BLaER1 (cell line): ENCODE measurements around the gene SPDEF.

Experiments used
- H3K27ac ChIP-seq: shearing (Covaris generic); formaldehyde crosslinking; 2 replicates; pipeline ENCODE4 v1.8.1; 2022
- H3K27me3 ChIP-seq: shearing (Covaris generic); formaldehyde crosslinking; 2 replicates; pipeline ENCODE4 v1.8.1; 2022
- H3K36me3 ChIP-seq: shearing (Covaris generic); formaldehyde crosslinking; 2 replicates; pipeline ENCODE4 v1.8.1; 2022
- H3K4me1 ChIP-seq: shearing (Covaris generic); formaldehyde crosslinking; 2 replicates; pipeline ENCODE4 v1.8.1; 2022
- H3K4me2 ChIP-seq: shearing (Covaris generic); formaldehyde crosslinking; 2 replicates; pipeline ENCODE4 v1.8.1; 2022
- H3K4me3 ChIP-seq: shearing (Covaris generic); formaldehyde crosslinking; 2 replicates; pipeline ENCODE4 v1.8.1; 2022
- H3K9ac ChIP-seq: shearing (Covaris generic); formaldehyde crosslinking; 2 replicates; pipeline ENCODE4 v1.8.1; 2022
- H3K9me3 ChIP-seq: shearing (Covaris generic); formaldehyde crosslinking; 2 replicates; pipeline ENCODE4 v1.8.1; 2022
- H4K20me1 ChIP-seq: shearing (Covaris generic); formaldehyde crosslinking; 2 replicates; pipeline ENCODE4 v1.8.1; 2022
- Cebpa-rat ChIP-seq: shearing (Covaris generic); IDR thresholded peaks from 2 replicates; pipeline ENCODE4 v1.8.1; 2022

Gene SPDEF

DNA sequence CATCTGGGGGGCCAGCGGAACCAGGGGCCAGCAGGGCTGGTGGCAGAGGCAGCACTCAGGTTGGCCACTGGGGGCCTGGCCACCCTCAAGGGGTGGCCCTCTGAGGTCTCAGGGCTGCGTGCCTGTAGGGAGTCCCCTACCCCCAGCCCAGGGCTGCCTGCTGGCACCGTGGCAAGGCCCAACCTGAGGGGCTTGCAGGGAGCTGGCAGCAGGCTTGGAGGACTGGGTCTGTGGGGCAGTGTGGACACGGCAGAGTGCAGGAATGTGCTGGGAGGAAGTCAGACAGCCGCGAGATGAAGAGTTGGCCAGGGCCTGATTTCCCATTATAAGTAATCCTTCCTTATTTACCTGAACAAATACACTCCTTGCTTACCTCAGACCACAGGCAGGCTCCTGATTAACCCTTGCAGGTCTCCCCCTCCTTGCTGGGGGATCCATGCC lies at the start of gene SPDEF:
Gene SPDEF (minus strand): TSS at position 299 of the 441 bp plus-strand sequence. CDS start 11,874 bp downstream, outside the sequence.
- no peak for TF ChIP-seq Cebpa-rat
- Histone ChIP-seq H3K4me1 (peaks cover 48% of the 10 kb centered on the region), H3K27me3 (no peaks in the 10 kb centered on the region), H3K36me3 (no peaks in the 10 kb centered on the region), H3K4me3 (no peak within 1 kb of the TSS), H3K27ac (0 out of 2 replicates have a peak within 1 kb of the TSS, but pooled peaks have one; percentile 30), H3K9ac (no peak within 1 kb of the TSS), H3K9me3 (peaks cover 11% of the 10 kb centered on the region), H3K4me2 (peak within 1 kb of the TSS; percentile 70), H4K20me1 (no peaks in the 10 kb centered on the region)

DNA sequence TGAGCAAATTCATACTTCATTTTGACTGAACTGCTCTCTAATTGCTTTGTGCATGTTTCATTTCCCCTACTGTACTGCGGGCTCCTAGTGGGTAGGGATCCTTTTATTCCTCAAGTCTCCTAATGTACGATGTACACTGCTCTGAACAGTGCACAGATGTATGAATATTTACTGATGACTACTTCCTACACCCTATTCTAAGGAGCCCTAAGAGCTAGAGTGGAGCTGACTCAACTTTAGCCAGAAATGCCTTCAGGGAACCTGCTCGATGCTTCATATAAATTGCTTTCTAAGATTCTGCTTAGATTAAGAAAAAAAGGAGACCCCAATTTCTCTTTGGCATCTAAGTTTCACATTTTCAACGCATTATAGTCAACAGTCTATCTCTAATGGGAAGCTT lies 47.6 kb upstream of the SPDEF start:
- no peaks in the 10 kb centered on the region for H3K27me3 ChIP-seq
- no peak overlapping the region for H3K9ac ChIP-seq
- no peak overlapping the region for H3K27ac ChIP-seq
- no peak overlapping the region for H3K4me3 ChIP-seq
- H3K4me1 ChIP-seq, result peaks cover 19% of the 10 kb centered on the region
- peaks cover 85% of the 10 kb centered on the region for H3K36me3 ChIP-seq
- H4K20me1 ChIP-seq, result peaks cover 66% of the 10 kb centered on the region
- no peak for TF ChIP-seq Cebpa-rat
- H3K4me2 ChIP-seq, result no peak overlapping the region
- H3K9me3 ChIP-seq, result no peaks in the 10 kb centered on the region

DNA sequence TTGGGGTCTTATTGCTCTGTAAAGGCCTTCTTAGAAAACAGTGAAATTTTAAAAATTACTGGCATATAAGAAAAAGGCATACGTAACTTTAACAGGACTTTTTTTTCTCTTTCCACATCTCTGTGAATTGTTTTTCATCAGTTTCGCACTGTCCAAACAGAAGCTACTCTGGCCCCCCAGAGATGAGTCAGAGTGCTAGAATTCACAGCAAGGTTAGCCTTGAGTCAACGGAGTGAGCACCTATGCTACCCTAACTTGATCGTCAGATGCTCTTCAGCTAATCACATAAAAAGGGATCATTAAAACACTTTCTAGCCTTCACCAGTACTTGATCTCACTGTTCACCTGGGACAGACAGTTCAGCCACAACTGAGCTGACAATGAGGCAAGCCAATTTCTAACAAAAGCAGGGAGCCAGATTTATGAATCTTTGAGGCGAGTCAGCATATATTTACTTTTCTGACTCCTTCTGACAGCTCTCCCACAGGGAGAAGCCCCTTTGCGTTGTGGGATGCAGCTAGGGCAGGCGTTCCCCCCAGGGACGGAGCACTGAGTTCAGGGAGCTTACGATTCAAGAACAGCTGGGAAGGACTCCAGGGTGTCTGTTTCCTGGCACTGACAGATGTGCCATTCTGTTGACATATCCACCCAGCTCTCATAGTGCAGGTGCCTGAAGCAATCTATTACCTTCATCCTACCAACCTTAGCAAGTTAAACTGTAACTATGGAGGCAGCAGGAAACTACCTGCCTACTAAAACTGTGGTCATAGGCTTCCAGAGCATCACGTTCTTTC lies 46.4 kb upstream of the SPDEF start:
- TF ChIP-seq Cebpa-rat, result no peak
- H3K4me2 ChIP-seq, result peak overlapping the region; percentile 66
- no peaks in the 10 kb centered on the region for H3K27me3 ChIP-seq
- H3K9me3 ChIP-seq, result no peaks in the 10 kb centered on the region
- H4K20me1 ChIP-seq, result peaks cover 69% of the 10 kb centered on the region
- H3K4me3 ChIP-seq, result no peak overlapping the region
- peaks cover 19% of the 10 kb centered on the region for H3K4me1 ChIP-seq
- H3K27ac ChIP-seq, result no peak overlapping the region
- peak overlapping the region; percentile 40 for H3K9ac ChIP-seq
- H3K36me3 ChIP-seq, result peaks cover 86% of the 10 kb centered on the region

DNA sequence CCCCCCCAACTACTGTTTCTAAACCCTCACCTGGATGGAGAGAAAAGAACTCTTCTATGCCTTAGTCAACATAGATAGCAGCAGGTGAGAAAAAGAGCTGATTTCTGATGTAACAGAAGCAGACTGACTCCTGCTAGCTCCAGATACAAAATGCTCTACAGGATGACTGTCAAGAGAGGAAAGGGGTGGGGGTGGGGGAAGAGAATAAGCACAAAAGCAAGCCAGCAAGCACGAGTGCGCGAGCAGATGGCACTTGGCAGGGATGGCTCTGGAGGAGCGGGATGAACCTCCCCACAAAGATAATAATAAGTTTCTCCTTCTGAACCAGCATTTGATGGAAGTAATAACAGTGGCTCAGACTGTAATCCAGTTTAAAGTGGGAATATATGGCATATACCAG lies 45.6 kb upstream of the SPDEF start:
- H3K4me1 ChIP-seq, result peaks cover 19% of the 10 kb centered on the region
- no peak overlapping the region for H3K27ac ChIP-seq
- no peaks in the 10 kb centered on the region for H3K27me3 ChIP-seq
- TF ChIP-seq Cebpa-rat, result no peak
- no peak overlapping the region for H3K9ac ChIP-seq
- peaks cover 79% of the 10 kb centered on the region for H3K36me3 ChIP-seq
- H4K20me1 ChIP-seq, result peaks cover 77% of the 10 kb centered on the region
- H3K9me3 ChIP-seq, result no peaks in the 10 kb centered on the region
- no peak overlapping the region for H3K4me3 ChIP-seq
- no peak overlapping the region for H3K4me2 ChIP-seq

DNA sequence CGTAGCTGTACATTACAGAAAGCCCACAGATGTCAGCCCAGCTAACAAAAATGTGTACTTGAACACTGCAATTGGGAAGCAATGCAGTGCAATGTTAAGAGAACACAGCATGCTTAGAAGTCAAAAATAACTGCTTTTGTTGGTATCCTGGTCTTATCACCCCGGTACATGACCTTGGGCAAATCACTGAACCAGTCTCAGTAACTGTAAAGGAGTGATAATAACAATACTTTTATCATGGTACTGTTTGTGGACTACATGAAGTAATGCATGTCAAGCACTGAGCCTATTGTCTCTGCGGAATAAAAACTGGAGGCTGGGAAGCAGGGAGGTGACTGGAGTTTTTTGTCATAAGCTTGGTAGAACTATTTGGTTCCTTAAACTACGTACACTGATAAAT lies 44.7 kb upstream of the SPDEF start:
- TF ChIP-seq Cebpa-rat, result no peak
- H4K20me1 ChIP-seq, result peaks cover 86% of the 10 kb centered on the region
- H3K27me3 ChIP-seq, result no peaks in the 10 kb centered on the region
- H3K27ac ChIP-seq, result no peak overlapping the region
- no peak overlapping the region for H3K4me3 ChIP-seq
- H3K9ac ChIP-seq, result no peak overlapping the region
- H3K4me2 ChIP-seq, result no peak overlapping the region
- H3K4me1 ChIP-seq, result peaks cover 19% of the 10 kb centered on the region
- H3K9me3 ChIP-seq, result no peaks in the 10 kb centered on the region
- peaks cover 79% of the 10 kb centered on the region for H3K36me3 ChIP-seq

DNA sequence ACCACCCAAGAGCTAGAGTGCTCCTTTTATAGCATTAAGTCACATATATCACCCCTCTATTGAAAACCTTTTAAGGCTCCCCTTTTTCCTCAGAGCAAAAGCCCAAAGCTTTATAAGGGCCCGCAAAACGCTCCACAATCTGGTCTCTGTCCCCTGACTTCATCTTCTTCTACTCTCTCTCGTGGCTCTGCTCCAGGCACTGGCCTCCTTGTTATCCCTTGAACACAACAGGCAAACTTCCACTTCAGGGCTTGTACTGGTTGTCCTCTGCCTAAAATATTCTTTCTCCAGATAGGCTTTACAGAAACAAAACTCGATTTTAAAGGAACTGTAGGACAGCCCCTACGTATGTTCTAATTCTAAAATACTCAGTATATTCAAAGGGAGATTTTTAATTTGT lies 44.0 kb upstream of the SPDEF start:
- H4K20me1 ChIP-seq, result peaks cover 93% of the 10 kb centered on the region
- no peaks in the 10 kb centered on the region for H3K9me3 ChIP-seq
- TF ChIP-seq Cebpa-rat, result no peak
- no peak overlapping the region for H3K4me3 ChIP-seq
- H3K9ac ChIP-seq, result no peak overlapping the region
- H3K4me2 ChIP-seq, result no peak overlapping the region
- no peak overlapping the region for H3K27ac ChIP-seq
- no peaks in the 10 kb centered on the region for H3K27me3 ChIP-seq
- peaks cover 78% of the 10 kb centered on the region for H3K36me3 ChIP-seq
- H3K4me1 ChIP-seq, result peaks cover 19% of the 10 kb centered on the region

DNA sequence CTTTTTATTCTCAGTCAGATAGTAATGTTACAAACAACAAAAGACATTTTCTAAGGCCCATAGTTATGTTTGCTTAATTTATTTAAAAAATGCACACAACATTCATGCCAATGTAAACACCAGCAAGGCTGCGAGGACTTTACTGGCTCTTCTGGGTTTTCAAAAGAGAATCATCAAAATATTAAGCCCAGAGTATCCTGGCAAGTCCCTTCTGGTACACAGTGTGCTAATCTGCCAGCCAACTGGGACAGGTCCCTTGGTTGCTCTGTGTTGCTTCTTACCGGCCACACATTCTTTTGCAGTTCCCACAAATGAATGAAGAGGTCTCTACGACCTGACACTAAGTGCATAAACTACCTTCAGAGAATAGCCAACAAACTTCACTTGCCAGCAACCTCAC lies 42.6 kb upstream of the SPDEF start:
- H3K27ac ChIP-seq, result no peak overlapping the region

DNA sequence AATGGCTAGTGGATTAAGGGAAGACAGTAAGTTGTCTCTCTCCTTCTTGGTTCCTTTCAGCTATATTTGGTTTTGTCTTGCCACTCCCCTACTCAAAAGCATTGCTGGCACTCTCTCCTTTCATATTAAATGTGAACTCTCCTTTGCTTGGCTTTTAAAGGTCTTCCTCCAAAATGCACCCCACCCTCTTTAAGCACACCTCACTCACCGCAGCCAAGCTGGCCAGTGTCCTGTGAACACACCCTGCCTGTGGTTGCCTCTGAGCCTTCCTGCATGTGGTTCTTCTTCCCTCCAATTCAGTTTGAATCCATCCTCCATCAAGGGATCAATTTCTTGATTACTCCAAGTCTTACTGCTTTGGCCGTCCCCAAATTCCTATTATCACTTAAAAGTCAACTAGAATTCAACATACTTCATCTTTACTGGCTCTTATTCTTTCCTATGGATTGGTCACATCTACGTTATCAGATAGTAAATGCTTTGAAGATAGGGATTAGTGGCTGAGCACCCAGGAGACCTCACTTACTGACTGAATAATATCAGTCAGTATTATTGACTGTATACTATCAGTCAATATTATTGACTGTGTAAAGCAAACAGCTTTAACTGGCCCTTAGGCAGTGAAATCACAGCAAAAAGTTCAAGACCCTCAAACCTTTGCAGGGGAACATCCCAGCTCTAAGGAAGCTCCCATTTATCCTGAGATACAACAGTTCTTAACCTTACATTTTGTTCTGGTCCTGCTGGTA lies 41.6 kb upstream of the SPDEF start:
- Histone ChIP-seq H3K27ac (no peak overlapping the region), H3K27me3 (no peaks in the 10 kb centered on the region), H3K4me3 (no peak overlapping the region), H3K4me2 (no peak overlapping the region), H3K9ac (no peak overlapping the region), H3K9me3 (no peaks in the 10 kb centered on the region), H3K4me1 (peaks cover 12% of the 10 kb centered on the region), H3K36me3 (peaks cover 67% of the 10 kb centered on the region), H4K20me1 (peaks cover 98% of the 10 kb centered on the region)
- no peak for TF ChIP-seq Cebpa-rat

More for the DNA sequence above, 42.6 kb upstream of the SPDEF start:
- Histone ChIP-seq H4K20me1 (peaks cover 98% of the 10 kb centered on the region), H3K27me3 (no peaks in the 10 kb centered on the region), H3K9me3 (no peaks in the 10 kb centered on the region), H3K9ac (no peak overlapping the region), H3K36me3 (peaks cover 74% of the 10 kb centered on the region), H3K4me2 (no peak overlapping the region), H3K4me3 (no peak overlapping the region), H3K4me1 (peaks cover 19% of the 10 kb centered on the region)
- no peak for TF ChIP-seq Cebpa-rat

DNA sequence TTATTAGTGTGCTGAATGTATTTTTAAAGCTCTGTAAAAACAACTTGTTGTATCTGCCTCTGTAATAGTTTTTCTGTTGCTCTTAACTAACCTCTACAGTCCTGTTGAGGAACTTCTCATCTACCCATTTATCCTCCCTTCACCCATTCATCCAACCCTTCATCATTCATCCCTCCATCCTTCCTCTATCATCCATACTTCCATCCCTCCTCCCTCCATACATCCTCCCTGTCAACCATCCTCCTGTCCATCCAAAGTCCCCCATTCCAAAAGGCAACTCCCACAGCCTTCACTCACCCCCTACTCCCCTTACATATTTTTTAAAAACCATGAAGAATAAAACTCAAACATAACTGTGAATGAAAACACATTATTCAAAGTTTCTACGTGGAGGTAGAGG lies 40.7 kb upstream of the SPDEF start:
- Histone ChIP-seq H3K9me3 (no peaks in the 10 kb centered on the region), H3K27ac (no peak overlapping the region), H3K4me1 (peaks cover 12% of the 10 kb centered on the region), H4K20me1 (peaks cover 98% of the 10 kb centered on the region), H3K4me3 (no peak overlapping the region), H3K9ac (no peak overlapping the region), H3K4me2 (no peak overlapping the region), H3K36me3 (peaks cover 61% of the 10 kb centered on the region), H3K27me3 (no peaks in the 10 kb centered on the region)
- no peak for TF ChIP-seq Cebpa-rat
